ENCODE data around the gene TLL1.

- TF ChIP-seq, protein P1, sequence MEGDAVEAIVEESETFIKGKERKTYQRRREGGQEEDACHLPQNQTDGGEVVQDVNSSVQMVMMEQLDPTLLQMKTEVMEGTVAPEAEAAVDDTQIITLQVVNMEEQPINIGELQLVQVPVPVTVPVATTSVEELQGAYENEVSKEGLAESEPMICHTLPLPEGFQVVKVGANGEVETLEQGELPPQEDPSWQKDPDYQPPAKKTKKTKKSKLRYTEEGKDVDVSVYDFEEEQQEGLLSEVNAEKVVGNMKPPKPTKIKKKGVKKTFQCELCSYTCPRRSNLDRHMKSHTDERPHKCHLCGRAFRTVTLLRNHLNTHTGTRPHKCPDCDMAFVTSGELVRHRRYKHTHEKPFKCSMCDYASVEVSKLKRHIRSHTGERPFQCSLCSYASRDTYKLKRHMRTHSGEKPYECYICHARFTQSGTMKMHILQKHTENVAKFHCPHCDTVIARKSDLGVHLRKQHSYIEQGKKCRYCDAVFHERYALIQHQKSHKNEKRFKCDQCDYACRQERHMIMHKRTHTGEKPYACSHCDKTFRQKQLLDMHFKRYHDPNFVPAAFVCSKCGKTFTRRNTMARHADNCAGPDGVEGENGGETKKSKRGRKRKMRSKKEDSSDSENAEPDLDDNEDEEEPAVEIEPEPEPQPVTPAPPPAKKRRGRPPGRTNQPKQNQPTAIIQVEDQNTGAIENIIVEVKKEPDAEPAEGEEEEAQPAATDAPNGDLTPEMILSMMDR (conservative IDR thresholded peaks at IDR 0.05), result no peak
- TF ChIP-seq ZFX (IDR thresholded peaks at IDR 0.05), result no peak
Measured at GRCh38 chr4:166049036-166049435, 176.0 kb downstream of the TLL1 start.

Measured in C4-2B (cell line).